Colonic mucosa (tissue), 4 donors: ENCODE measurements around the gene RAB1B. TPM values are rescaled to one million over a fixed set of nuclear protein-coding genes. Genes with fewer than 3 reads are reported as not detected.

Experiments used
- DNase-seq: peaks from one replicate; pipeline ENCODE4 v3.0.0-alpha.2; 2020
- H3K27ac ChIP-seq: fragments of 200-600 bp; one replicate; pipeline ENCODE4 v1.8.0; 2021
- H3K27me3 ChIP-seq: fragments of 200-600 bp; one replicate; pipeline ENCODE4 v1.8.0; 2021
- H3K36me3 ChIP-seq: fragments of 200-600 bp; one replicate; pipeline ENCODE4 v1.8.0; 2021
- H3K4me1 ChIP-seq: fragments of 200-600 bp; one replicate; pipeline ENCODE4 v1.8.0; 2021; ENCODE audit warnings: mild to moderate bottlenecking
- H3K4me3 ChIP-seq: fragments of 200-600 bp; one replicate; pipeline ENCODE4 v1.8.0; 2021
- H3K9ac ChIP-seq, 2 donors: one replicate each; pipeline ENCODE4 v1.7.0; 2013; ENCODE audit warnings: control low read depth in 2 of 2, low read depth in 2 of 2, low read length in 2 of 2
- H3K9me3 ChIP-seq: fragments of 200-600 bp; one replicate; pipeline ENCODE4 v1.8.0; 2021
- CTCF ChIP-seq: fragments of 200-600 bp; IDR thresholded peaks from one replicate; pipeline ENCODE4 v1.8.0; 2022; ENCODE audit warnings: antibody characterized with exemption, mild to moderate bottlenecking
- intact Hi-C: fragments of 100-400 bp; cut with DNase I; formaldehyde crosslinking; loops from one replicate; pipeline ENCODE4 v1.14.1; 2022
- total RNA-seq, 2 donors: library from RNA; stranded (reverse); fragmentation: NEBNext Ultra II Directional in 1 of 2; extraction: Animal tissue kit (Norgen Biotek cat#: 25700) in 1 of 2; gene quantifications; one replicate each; pipeline ENCODE4 v1.2.1, GENCODE V29; 2021
- donor health status: healthy.
- donor health status: DM: no; HTN: no; CAD: no.
- donor health status: DM: no; HTN: no; CAD: no.

Gene RAB1B
- total RNA-seq, 2 donors from 2014 or later = 212 to 243 TPM

- no peak for TF ChIP-seq CTCF
- Histone ChIP-seq H3K4me3 (no peak overlapping the region), H3K36me3 (no peaks in the 10 kb centered on the region), H3K9ac (no peak overlapping the region), H3K27ac (no peak overlapping the region), H3K4me1 (no peaks in the 10 kb centered on the region), H3K9me3 (no peaks in the 10 kb centered on the region), H3K27me3 (no peaks in the 10 kb centered on the region)
- no peak for DNase-seq
- intact Hi-C loops = no loop called here
These were observed 28.2 kb upstream of the RAB1B start for GRCh38 chr11:66239998-66240780.

DNA sequence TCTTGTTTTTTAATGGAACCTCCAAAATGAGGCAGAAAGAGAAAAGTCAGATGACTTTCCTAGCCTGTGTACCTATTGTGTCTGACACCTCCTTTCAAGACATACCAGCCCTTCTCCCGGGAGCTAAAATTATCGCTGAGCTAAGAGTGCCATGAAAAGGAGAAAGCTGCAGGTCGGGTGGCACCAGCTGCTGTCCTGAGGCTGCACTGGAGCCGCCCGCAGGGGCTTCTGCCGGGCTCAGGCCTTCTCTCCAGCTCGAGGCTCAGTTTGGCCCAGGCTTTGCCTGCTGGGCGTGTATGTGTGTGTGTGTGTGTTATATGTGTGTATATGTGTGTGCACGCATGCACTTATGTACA lies 27.7 kb upstream of the RAB1B start:
- Histone ChIP-seq H3K36me3 (no peaks in the 10 kb centered on the region), H3K9me3 (no peaks in the 10 kb centered on the region), H3K27me3 (no peaks in the 10 kb centered on the region), H3K4me3 (no peak overlapping the region), H3K27ac (no peak overlapping the region), H3K9ac (no peak overlapping the region), H3K4me1 (no peaks in the 10 kb centered on the region)
- intact Hi-C loops = no loop called here
- DNase-seq = no peak
- TF ChIP-seq CTCF = no peak

DNA sequence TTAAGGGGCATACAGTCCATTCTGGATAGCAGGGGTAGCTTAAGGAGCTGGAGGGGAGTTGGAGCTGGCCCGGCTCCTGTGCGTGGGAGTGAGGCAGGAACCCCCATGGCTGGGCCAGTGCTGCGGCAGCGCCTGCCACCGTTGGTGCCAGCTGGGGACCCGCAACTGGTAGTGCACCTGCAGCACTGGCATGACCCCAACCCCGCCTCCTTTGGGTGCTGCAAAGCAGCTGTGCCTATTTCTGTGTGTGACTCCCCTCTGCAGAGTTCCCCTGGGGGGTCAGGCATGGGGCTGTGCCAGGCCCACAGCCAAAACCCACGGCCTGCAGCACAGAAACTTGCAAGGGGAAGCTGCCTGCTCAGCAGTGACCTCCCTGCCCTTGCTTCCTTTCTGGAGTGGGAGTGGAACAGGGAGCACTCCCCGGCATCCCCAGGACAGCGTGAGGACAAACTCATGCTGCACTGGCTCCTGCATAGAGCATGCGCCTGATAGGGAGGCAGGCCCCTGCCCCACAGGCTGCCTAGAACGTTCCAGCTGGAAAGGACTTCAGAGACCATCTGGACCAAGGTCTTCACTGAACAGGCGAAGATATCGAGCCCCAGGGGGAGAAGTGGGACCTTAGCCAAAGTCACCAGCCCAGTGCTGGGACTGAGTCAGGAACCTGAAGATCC lies 26.2 kb upstream of the RAB1B start:
- intact Hi-C loops = no loop called here
- no peaks in the 10 kb centered on the region for H3K36me3 ChIP-seq

GRCh38 chr11:66243782-66244535 lies 24.5 kb upstream of the RAB1B start:
- no peak for DNase-seq
- no peak for TF ChIP-seq CTCF
- no peaks in the 10 kb centered on the region for H3K9me3 ChIP-seq
- intact Hi-C loops = no loop called here
- H3K27ac ChIP-seq = no peak overlapping the region
- H3K4me1 ChIP-seq = no peaks in the 10 kb centered on the region
- no peak overlapping the region for H3K9ac ChIP-seq
- H3K36me3 ChIP-seq = no peaks in the 10 kb centered on the region
- no peaks in the 10 kb centered on the region for H3K27me3 ChIP-seq
- no peak overlapping the region for H3K4me3 ChIP-seq

More for the DNA sequence above, 26.2 kb upstream of the RAB1B start:
- Histone ChIP-seq H3K9me3 (no peaks in the 10 kb centered on the region), H3K4me3 (no peak overlapping the region), H3K9ac (no peak overlapping the region), H3K27ac (no peak overlapping the region), H3K4me1 (no peaks in the 10 kb centered on the region), H3K27me3 (no peaks in the 10 kb centered on the region)
- no peak for TF ChIP-seq CTCF
- no peak for DNase-seq

DNA sequence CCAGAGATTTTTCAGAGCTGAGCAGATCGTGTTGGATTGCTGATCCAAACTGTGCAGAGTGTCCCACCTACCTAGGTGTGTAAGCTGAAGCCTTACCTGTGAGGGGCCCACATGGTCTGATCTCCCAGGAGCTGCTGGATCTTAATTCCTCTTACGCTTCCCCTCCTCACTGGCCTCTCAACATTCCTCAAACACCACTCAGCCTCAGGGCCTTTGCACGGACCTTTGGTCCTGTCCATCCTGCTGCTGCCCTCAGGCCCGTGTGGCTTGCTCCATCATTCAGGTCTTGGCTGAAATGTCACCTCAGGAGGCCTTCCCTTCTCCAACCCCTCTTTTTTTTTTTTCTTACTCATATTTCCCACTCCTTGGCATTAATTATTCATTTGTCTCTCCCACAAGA lies 21.1 kb upstream of the RAB1B start:
- no peak for DNase-seq

More for the DNA sequence above, 21.1 kb upstream of the RAB1B start:
- no peaks in the 10 kb centered on the region for H3K36me3 ChIP-seq
- no peaks in the 10 kb centered on the region for H3K27me3 ChIP-seq
- no peak overlapping the region for H3K4me3 ChIP-seq
- H3K27ac ChIP-seq = no peak overlapping the region
- TF ChIP-seq CTCF = no peak
- H3K9me3 ChIP-seq = no peaks in the 10 kb centered on the region
- no peaks in the 10 kb centered on the region for H3K4me1 ChIP-seq
- intact Hi-C loops = no loop called here
- H3K9ac ChIP-seq = no peak overlapping the region
